GM21717 (cell line): ENCODE results near the gene MTARC1.

Experiments used
- ATAC-seq: cut with Tn5 transposase; IDR thresholded peaks from one replicate; pipeline ENCODE4 v1.9.1; 2021; ENCODE audit warnings: mild to moderate bottlenecking, moderate library complexity; ENCODE audit not compliant: unreplicated experiment

MTARC1 gene

GRCh38 chr1:220769205-220769604 lies 17.5 kb upstream of the MTARC1 start:
- ATAC-seq, result no peak

GRCh38 chr1:220770245-220770913 lies 16.3 kb upstream of the MTARC1 start:
- ATAC-seq, result peak; percentile 64

- peak; percentile 34 for ATAC-seq
Observed at GRCh38 chr1:220772846-220773245, 13.9 kb upstream of the MTARC1 start.

GRCh38 chr1:220775240-220775853 lies 11.4 kb upstream of the MTARC1 start:
- no peak for ATAC-seq

GRCh38 chr1:220776254-220776653 lies 10.5 kb upstream of the MTARC1 start:
- ATAC-seq, result no peak

GRCh38 chr1:220776720-220777326 lies 9.9 kb upstream of the MTARC1 start:
- ATAC-seq, result peak; percentile 72

GRCh38 chr1:220783453-220783852 lies 3.3 kb upstream of the MTARC1 start:
- no peak for ATAC-seq

- ATAC-seq, result no peak
Observed at GRCh38 chr1:220784751-220785150, 2.0 kb upstream of the MTARC1 start.

- ATAC-seq, result no peak
Observed at GRCh38 chr1:220785166-220786056, 1.3 kb upstream of the MTARC1 start.

- no peak for ATAC-seq
Observed at GRCh38 chr1:220786057-220786336, 716 bp upstream of the MTARC1 start.

- peak; percentile 31 for ATAC-seq
Observed at GRCh38 chr1:220787069-220787619, 431 bp downstream of the MTARC1 start.

- ATAC-seq, result no peak
Observed at GRCh38 chr1:220788900-220789299, 2.2 kb downstream of the MTARC1 start.

GRCh38 chr1:220789532-220790147 lies 2.9 kb downstream of the MTARC1 start:
- no peak for ATAC-seq

GRCh38 chr1:220791285-220791684 lies 4.6 kb downstream of the MTARC1 start:
- ATAC-seq, result no peak

- no peak for ATAC-seq
Observed at GRCh38 chr1:220791956-220792355, 5.2 kb downstream of the MTARC1 start.

GRCh38 chr1:220796530-220796929 lies 9.8 kb downstream of the MTARC1 start:
- ATAC-seq, result no peak

GRCh38 chr1:220797044-220797443 lies 10.3 kb downstream of the MTARC1 start:
- ATAC-seq, result no peak

GRCh38 chr1:220797553-220797952 lies 10.8 kb downstream of the MTARC1 start:
- no peak for ATAC-seq

- no peak for ATAC-seq
Observed at GRCh38 chr1:220798338-220798737, 11.6 kb downstream of the MTARC1 start.

- no peak for ATAC-seq
Observed at GRCh38 chr1:220800262-220800661, 13.5 kb downstream of the MTARC1 start.
